SKM-1 treated with dmso at 0.1 percent for 144 hours (cell line): ENCODE data around the gene FBXW4.
"Not testable (repeated sequence)": the region's sequence is repeated elsewhere in the genome, so short reads cannot be mapped to it uniquely, and the experiment has no call there.

Experiments used
- DNase-seq: peaks from one replicate; lab custom pipeline; 2025; ENCODE audit not compliant: unreplicated experiment; lab: John Stamatoyannopoulos, UW

The FBXW4 gene

DNA sequence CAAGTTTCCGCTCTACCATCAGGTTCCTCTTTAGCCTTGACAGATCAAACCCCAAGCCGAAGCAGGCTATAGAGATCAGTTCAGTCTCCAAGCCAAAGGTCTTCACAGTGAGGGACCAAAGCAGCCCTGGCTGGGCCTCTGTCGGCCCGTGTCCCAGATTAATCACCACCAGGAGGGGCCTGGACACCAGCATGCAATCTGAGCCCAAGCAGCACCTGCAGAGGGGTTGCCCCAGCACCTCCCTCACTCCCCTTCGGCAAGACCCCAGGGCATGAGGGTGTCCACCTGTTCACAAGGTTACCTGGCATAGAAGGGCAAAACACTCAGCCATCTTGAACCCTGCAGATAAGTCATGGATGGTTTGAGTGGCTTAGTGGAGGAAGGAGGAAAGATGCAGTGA lies 36.0 kb downstream of the FBXW4 start:
- no peak for DNase-seq

DNA sequence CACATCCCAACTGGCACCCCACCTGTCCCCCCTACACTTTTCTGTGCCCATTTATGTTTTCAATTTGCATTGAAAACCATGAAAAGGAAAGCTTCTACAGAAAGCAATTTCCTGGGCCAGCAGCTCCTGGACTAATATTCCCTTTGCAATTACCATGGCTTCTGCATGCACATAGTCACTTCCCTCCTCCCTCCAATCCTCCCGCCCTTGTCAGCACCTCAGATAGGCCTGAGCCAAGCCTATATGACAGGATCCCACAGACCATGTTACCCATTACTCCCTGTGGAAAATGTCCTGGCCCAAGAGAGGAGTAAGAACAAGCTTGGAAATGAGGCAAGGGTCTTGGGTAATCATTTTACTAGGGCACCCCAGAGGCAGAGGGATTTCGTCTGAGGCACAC lies 38.1 kb downstream of the FBXW4 start:
- no peak for DNase-seq

DNA sequence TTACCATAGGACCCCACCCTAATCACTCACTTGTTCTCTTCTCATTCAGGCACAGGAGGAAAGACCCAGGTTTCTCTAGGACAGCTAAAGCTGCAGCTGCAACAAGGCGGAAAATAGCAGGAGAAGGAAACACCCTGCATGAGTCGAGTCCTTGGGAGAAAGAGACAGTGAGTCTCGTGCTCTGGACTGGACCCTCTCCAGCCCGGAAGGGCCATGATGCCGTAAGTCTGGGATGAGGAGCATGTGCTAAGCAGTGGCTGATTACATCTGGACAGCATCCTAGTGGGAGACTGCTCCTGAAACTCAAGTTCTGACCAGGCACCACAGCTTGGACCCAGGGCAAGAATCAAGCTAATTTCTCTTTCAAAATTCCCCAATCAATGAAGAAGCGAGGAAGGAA lies 39.4 kb downstream of the FBXW4 start:
- DNase-seq = no peak

DNA sequence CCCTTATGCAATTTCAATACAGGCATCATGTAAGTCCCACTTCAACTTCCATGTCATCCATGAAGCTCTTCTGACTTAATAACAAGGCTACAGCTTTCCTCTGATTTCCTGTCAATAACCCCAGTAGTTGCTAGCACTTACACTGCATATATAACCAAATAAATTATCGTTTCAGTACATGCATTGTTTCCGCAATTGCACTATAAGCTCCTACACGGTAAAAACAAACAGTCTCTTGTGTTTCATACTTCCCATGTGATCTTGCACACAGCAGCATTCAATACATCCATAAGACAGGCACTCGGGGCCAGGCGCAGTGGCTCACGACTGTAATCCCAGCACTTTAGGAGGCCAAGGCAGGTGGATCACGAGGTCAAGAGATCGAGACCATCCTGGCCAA lies 41.4 kb downstream of the FBXW4 start:
- no peak for DNase-seq

DNA sequence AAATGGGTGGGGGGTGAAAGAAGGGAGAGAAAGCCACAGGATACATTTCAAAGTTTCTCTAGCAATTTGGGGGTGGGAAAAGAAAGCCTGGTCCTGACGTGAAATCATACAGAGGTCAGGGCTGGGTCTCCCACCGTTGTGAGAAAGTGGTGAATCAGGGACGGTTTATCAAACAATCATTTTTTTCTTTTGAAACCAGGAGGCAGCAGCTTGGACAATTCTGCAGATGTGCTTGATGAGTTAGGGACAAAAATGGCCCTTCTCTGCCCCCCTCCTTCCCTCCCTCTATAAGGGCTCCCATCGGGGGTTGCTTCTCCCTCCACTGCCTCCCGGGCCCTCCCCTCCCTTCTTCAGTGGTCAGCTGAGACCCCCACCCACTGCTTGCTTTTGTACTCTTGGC lies 43.6 kb downstream of the FBXW4 start:
- DNase-seq = no peak

DNA sequence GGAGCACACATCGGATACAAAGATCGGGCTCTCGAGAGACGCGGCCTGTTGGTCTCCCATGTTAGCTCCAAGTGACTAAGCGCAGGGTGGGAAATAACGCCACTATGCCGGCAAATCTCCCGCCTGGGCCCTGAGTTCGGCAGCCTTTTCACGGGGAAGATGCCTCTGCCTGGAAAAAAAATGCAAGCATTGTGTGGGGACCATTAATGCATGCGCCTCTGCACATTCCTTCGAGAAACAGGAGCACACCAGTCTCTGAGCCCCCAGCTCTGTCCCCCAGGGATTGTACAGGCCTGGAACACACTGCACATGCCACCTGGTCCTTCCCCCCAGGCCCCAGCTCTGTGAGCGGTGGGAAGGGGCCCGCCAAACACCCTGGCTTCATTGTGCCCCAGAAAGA lies 44.1 kb downstream of the FBXW4 start:
- DNase-seq = no peak

DNA sequence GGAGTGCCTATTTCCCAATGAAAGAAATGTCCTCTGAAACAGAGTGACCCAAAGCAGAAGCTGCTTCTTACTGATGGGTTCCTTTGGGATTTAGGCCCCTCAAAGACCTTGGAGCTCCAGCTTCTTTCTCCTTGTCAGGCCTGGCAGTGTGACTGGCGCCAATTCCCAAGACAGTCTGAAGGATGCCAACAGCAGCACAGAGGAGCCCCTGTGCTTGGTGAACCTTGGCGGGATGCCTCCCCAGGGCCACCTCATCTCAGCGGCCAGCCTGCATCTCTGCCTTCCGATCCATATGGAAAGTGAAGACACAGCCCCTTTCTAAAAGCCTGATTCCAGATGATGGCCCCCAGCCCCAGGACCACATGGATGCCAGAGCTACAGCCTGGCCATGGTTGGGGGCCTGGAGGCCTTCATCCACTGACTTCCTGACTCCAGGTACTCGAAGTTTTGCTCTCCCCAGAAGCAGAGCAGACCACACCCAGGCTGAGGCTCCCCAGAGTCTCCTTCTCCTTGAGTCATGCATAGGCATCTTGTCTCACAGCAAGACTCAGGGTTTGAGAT lies 45.4 kb downstream of the FBXW4 start:
- DNase-seq = no peak

DNA sequence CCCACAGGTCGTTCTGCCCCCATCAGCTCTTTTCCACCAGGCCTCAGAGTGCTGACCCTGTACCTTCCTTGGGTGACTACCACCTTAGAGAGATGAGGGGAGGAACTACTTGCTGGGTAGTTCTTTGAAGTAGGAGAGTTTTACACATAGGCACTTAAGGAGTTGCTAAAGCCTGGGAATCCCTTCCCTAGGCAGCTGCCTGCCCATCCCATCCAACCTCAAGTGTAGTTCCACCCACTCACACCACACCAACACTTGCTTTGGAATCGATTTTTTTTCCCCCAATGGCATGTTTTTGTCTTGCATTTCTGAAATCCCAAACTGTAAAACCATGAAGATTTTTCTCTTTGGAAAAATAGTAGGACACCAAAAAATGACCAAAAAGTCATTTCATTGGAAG lies 47.7 kb downstream of the FBXW4 start:
- no peak for DNase-seq

DNA sequence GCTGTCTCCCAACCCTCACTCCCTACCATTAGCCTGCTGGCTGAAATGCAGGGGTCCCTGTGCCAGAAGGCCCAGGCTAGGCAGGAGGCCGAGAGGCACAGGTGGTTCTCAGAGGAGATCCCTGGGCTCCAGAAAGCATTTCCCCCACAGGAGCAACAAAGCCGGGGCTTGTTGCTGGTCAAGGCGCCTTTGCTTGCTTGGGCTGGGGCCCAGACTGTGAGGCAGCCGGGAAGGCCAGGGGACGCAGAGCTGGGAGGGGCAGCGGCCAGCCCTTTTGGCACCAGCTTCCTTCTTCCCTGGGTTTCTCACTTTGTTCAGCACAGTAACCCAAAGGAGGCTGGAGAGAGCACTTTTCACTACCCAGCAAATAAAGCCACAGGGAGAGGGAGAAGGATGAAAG lies 48.6 kb downstream of the FBXW4 start:
- DNase-seq = no peak

DNA sequence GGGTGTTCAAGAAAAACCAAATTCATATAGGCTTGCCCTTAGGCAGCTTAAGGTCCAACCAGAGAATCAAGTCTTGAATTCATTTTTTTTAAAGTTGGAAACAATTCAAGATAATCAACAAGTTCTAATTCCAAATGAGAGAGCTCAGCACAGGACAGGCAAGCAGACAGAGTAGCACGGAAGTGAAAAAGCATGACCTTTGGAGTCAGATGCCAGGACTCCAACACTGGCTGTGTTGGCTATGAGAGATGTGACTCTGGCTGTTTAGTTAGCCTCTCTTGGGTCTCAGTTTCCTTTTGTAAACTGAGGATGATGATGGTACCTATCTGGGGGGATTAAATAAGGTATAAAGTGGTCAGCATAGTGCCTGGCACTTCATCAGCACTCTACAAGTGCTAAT lies 49.3 kb downstream of the FBXW4 start:
- DNase-seq = no peak

DNA sequence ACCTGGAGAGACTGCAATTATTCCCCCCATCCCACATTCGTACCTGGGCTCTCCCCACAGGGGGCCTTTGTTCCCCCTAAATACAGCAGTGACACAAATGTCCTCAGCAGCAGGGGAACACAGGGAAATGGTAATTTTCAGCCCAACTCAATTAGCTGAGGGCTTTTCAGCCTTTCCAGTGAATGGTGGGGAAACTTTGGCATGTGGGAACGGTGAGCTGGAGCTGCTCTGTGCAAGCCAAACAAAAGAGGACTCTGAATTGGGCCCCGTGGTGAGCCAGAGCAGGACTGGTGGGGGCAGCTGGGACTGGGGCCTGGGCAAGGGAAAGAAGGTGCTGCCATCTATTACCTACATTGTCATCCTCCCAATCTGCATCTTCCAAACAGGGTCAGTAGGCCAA lies 51.0 kb downstream of the FBXW4 start:
- no peak for DNase-seq

DNA sequence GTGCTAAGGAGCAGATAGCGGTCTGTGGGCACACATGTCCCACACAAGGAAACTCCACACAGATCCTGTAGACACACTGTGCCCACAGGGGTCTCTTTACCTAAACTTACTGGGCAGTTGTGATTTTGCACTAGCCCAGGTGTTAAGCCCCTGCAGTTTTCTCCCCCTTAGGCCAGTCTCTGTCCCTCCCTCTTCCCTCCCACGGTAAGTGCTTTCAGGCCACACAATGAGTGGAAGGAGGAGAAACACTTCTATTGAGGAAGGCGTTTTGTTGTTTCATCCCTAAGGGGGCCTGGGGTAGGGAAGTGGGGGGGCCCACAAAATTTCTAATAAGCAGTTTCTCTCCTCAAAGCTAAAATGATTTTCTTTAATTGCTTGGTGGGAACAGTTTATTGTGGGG lies 51.4 kb downstream of the FBXW4 start:
- no peak for DNase-seq

DNA sequence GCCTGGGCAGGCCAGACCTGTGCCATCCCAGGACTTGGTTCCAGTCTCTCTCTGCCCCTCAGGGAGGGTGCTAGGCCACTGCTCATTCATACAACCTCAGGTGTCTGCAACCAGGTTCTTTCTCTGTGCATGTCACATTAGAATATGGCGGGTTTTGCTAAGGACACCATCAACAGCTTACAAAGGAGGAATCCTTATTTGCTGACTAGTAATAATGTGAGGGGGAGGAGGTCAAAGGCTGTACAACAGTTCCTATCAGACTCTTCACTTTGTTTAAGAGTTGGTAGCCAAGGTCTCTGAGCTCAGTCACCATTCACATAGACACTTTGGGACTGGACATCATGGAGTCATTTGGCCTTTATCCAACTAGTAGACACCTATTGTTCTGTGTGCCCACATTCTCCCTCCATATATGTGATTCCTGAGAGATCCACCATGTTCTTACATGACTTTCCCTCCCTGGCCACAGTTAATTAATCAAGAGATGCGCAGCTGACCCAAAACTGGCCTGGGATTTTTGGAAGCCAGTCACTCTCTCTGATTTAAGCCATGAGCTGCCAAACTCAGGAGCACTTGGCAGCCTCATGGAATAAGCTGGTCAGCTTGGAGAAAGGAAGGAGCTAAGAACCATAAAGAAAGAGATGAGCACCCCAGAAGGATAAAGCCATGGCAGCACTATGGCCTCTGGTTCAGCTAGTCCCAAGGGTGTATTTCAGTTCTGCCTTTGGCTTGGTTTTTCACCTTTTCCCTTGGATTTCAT lies 55.6 kb downstream of the FBXW4 start:
- DNase-seq = no peak

DNA sequence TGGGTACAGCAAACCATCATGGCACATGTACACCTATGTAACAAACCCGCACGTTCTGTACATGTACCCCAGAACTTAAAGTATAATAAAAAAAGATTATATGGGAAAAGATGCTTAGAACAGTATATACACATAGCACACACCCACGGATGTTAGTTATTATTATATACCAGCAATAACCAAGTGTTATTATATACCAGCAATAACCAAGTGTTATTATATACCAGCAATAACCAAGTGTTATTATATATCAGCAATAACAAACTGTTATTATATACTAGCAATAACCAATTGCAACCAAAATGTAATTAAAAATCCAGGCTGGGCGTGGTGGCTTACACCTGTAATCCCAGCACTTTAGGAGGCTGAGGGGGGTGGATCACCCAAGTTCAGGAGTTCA lies 61.5 kb downstream of the FBXW4 start:
- DNase-seq = not testable (repeated sequence)

DNA sequence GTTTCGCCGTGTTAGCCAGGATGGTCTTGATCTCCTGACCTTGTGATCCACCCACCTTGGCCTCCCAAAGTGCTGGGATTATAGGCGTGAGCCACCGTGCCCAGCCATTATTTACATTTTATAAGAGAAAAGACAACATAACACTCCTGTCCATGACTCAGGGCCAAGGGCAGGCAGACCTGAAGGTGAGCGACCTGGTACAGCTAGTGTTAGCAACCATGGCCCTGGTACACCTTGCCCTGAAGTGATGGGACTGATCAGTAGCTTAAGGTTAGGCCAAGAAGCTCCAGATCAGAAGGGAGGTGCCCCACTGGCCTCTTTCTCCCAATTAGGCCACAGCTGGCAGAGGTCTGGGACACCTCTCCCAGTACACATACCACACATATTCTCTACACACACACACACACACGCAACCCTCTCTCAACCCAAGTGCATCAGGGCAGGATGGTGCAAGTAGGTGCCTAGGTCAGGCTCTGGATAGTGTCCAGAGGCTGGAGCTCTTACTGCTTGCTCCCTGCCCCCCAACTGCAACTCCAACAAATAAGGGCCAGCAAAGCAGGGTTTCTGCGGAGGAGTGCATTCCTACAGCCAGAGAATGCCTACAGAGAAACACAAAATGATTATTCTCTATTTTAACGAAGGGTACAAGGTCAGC lies 63.0 kb downstream of the FBXW4 start:
- DNase-seq = no peak

DNA sequence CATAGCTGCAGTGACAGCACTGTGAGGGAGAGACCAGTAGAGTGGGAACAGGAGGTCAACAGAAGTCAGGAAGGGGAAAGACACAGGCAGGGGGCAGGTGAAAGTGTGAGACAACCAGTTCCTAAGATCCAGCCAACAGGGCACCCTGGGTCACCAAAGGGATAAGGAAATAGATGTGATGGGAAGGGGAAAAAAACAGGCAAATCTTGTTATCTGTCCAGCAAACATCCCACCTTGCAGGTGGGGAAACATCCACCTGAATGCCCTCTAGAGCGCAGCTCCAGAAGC lies 64.4 kb downstream of the FBXW4 start:
- DNase-seq = no peak

DNA sequence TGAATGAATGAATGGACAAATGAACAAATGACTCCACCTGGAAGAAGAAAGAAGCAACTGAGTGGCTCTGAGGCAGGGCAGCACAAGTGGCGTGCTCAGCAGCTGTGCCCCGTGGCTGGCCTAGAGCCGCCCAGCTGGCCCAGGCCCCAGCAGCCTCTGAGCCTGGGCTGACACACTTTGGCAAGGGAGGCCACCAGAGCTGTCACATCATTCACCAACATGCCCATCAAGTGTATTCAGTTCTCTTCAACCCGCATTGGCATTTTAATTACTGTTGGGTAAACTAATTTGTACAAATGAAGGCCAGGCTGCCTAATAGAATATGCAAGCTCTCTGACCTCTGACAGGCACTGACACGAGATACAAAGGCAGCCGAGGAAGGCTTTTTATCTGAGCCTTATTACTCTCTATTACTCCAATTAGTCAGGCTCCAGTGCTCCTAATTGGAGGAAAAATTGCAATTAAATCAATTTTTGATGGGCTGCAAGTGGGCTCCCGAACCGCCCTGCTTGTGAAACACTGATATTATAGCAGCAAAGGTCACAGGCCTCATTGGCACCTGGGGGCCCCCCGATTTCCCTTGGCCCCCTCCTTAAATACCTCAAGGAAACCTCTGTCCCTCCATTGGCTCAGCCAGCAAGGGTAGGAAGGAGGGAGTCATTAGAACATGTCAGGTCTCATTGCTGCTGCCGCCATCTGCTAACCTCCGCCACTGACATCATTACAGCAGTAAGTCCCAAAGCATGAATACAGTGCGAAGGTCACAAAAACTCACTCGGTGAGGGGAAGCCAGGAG lies 64.9 kb downstream of the FBXW4 start:
- DNase-seq = no peak

DNA sequence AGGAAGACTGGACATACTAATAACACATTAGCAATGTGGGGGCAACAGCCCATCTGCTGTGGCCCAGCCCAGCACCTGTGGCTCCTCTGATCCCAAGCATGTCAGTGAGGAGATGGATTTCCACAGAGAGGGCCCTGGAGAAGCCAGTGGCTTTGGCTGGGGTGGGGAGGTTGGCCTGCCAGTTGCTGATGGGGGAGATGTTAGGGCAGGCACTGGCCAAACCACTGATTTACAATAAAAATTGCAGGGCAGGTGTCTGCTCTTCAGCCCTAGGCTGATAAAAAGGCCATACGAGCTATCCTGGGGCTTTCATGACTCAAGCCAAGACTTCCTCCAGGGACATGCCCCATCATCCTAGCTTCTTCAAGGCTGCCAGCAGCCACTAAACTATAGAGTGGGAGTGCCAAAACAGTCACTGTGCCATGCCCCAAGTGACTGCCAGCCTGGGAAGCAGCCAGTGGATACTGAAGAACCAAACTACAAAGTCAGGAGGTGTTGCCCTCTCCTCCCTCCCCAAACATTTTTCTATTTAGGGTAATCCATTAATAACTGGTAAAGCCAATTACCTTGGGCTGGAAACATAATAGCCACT lies 69.1 kb downstream of the FBXW4 start:
- DNase-seq = no peak

DNA sequence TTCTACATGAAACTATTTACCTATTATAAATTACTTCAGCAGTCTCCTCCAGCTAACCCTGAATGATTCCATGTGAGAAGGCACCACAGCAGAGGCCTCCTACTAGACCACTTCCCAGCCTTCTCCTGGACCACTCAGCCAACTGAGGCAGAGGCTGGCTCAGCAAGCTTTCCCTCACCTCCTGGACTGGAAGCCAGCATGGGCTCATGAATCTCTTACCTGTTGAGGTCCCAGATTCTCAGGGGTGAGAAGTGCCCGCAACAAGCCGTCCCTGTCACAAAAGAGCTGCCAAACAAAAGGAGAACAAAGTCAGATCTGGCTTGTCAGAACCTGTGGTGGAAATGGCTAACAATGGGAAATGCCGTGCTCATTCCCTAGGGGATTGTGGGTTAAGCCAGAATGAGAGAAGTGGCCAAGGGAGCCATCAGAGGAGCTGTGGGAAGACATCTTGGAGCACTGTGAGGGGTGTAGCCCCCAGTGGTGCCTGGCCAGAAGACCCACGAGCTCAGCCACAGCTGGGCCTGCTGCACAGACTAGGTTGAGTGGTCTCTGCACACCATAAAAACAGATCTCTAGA lies 70.4 kb downstream of the FBXW4 start:
- DNase-seq = no peak

DNA sequence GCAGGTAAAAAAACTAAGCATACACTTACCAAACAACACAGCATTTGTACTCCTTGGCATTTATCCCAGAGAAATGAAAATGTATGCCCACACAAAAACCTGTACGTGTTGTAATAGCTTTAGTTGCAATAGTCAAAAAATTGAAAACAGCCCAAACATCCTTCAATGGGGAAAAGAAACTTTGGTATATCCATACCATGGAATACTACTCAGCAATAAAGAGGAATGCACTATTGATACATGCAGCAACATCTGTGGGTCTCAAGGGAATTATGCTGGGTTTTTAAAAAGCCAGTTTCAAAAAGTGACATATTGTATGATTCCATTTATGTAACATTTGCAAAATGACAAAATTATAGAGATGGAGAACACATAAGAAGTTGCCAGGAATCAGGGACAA lies 71.4 kb downstream of the FBXW4 start:
- no peak for DNase-seq

DNA sequence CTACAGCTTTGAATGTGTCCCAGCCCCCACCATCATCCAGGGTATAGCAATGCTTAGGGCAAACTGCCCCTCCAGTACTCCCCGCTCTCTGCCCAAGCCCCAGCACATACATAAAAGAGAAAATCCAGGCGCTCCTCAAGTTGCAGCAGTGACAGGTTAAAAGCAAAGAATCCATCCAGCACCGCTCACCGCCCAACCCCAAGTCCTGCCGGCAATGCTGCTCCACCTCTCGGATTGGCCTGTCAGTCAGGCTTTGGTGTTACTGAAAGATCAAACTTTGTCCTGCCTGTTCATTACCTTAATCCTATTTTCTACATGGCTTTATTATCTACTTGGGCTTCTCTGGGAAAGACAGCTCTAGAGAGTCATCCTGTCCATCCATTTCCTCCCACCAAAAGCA lies 75.0 kb downstream of the FBXW4 start:
- no peak for DNase-seq
